Stomach (tissue), 19 donors: Measurements from ENCODE around the gene PNMA1. TPM values are rescaled to one million over a fixed set of nuclear protein-coding genes. Genes with fewer than 3 reads are reported as not detected.

Source experiments
- DNase-seq, 2 donors: peaks; one replicate each; pipeline versions ENCODE4 v3.0.0 to v3.0.0-alpha.2; 2013 to 2019
- H3K27ac ChIP-seq, 5 donors: fragments of 200-600 bp in 4 of 5; sonication (generic) in 4 of 5; one replicate each; pipeline ENCODE4 v1.5.1; 2013 to 2019; ENCODE audit warnings: mild to moderate bottlenecking in 1 of 5, moderate library complexity in 1 of 5
- H3K27me3 ChIP-seq, 3 donors: fragments of 200-600 bp; sonication (generic); one replicate each; pipeline ENCODE4 v1.5.1; 2017 to 2019; ENCODE audit warnings: mixed run types in 1 of 3
- H3K36me3 ChIP-seq, 4 donors: fragments of 200-600 bp; sonication (generic); 1 replicate in 3 of 4; 2 replicates in 1 of 4; pipeline ENCODE4 v1.5.1; 2016 to 2019
- H3K4me1 ChIP-seq, 4 donors: fragments of 200-600 bp; sonication (generic); one replicate each; pipeline ENCODE4 v1.5.1; 2016 to 2019
- H3K4me3 ChIP-seq, 4 donors: fragments of 200-600 bp; sonication (generic) in 3 of 4; one replicate each; pipeline ENCODE4 v1.5.1; 2016 to 2019; ENCODE audit warnings: mild to moderate bottlenecking in 1 of 4
- H3K9me3 ChIP-seq, 4 donors: fragments of 200-600 bp; sonication (generic); one replicate each; pipeline ENCODE4 v1.5.1; 2016 to 2019
- CTCF ChIP-seq, 7 experiments: fragments of 450-650 bp in 4 of 7; fragments of 200-600 bp in 3 of 7; sonication (generic) in 3 of 7; IDR thresholded peaks; one replicate each; pipeline ENCODE4 v1.5.1; 2016 to 2019; ENCODE audit warnings: antibody characterized with exemption in 7 of 7, control low read depth in 2 of 7, mild to moderate bottlenecking in 1 of 7
- EP300 ChIP-seq: sonication (generic); formaldehyde crosslinking; IDR thresholded peaks from one replicate; pipeline ENCODE4 v1.6.1; 2017; ENCODE audit warnings: antibody characterized with exemption
- POLR2A ChIP-seq, 4 donors: fragments of 450-650 bp; IDR thresholded peaks; one replicate each; pipeline ENCODE4 v1.6.1; 2016; ENCODE audit warnings: antibody characterized with exemption in 4 of 4, control low read depth in 2 of 4, mild to moderate bottlenecking in 1 of 4, moderate library complexity in 1 of 4
- POLR2AphosphoS5 ChIP-seq, 3 donors: sonication (generic); formaldehyde crosslinking; IDR thresholded peaks; one replicate each; pipeline ENCODE4 v1.6.1; 2016; ENCODE audit warnings: antibody characterized with exemption in 3 of 3
- WGBS, 5 donors: extraction: QIAGEN DNeasy Blood & Tissue Kit in 3 of 5; methylation state at CpG; one replicate each; pipeline versions ENCODE4 v1.1.5 to v1.1.7; 2013 to 2018; 5-methylcytosine and 5-hydroxymethylcytosine counted together
- intact Hi-C: fragments of 100-400 bp; cut with DNase I; formaldehyde crosslinking; loops from one replicate; pipeline ENCODE4 v1.15.1; 2023; ENCODE audit warnings: low total_unique reads
- long read RNA-seq, 10 donors: transcript quantifications; one replicate each; lab custom pipeline, GENCODE V29; 2026
- polyA plus RNA-seq, 3 donors: library from polyadenylated mRNA; stranded (reverse); fragments of 200-250 nt; gene quantifications; one replicate each; pipeline ENCODE4 v1.2.3, GENCODE V29; 2013
- total RNA-seq, 5 donors: library from RNA; depleted of rRNA; stranded (reverse); fragments of >200 nt; gene quantifications; one replicate each; pipeline versions ENCODE4 v1.1.0 to v1.2.3, GENCODE V29; 2014 to 2016
- donor health status: healthy with polysubstance abuse.
- donor health status: Bipolar disorder and iron deficiency.
- donor health status: healthy.

The PNMA1 gene, protein sequence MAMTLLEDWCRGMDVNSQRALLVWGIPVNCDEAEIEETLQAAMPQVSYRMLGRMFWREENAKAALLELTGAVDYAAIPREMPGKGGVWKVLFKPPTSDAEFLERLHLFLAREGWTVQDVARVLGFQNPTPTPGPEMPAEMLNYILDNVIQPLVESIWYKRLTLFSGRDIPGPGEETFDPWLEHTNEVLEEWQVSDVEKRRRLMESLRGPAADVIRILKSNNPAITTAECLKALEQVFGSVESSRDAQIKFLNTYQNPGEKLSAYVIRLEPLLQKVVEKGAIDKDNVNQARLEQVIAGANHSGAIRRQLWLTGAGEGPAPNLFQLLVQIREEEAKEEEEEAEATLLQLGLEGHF
- total RNA-seq (10 to 100 TPM; 17.9 to 42.3 (median 19.3) TPM), polyA plus RNA-seq (10 to 100 TPM; 13.9 to 17.1 (median 15.6) TPM)
- long read RNA-seq, donor 1, transcript PNMA1-201 (1 exons, 2,590 nt), result major isoform, 54 of 54 reads
- long read RNA-seq, donor 1, partial matches to known transcripts, result 0 of 54 reads
- long read RNA-seq, donor 1, other reads (novel, unspliced or antisense), result 0 of 54 reads
- long read RNA-seq, donor 2, transcript PNMA1-201 (1 exons, 2,590 nt), result major isoform, 47 of 47 reads
- long read RNA-seq, donor 2, partial matches to known transcripts, result 0 of 47 reads
- long read RNA-seq, donor 2, other reads (novel, unspliced or antisense), result 0 of 47 reads
- long read RNA-seq, donor 3, transcript PNMA1-201 (1 exons, 2,590 nt), result major isoform, 33 of 33 reads
- long read RNA-seq, donor 3, partial matches to known transcripts, result 0 of 33 reads
- long read RNA-seq, donor 3, other reads (novel, unspliced or antisense), result 0 of 33 reads
- long read RNA-seq, donor 4, transcript PNMA1-201 (1 exons, 2,590 nt), result major isoform, 11 of 11 reads
- long read RNA-seq, donor 4, partial matches to known transcripts, result 0 of 11 reads
- long read RNA-seq, donor 4, other reads (novel, unspliced or antisense), result 0 of 11 reads
- long read RNA-seq, donor 5, transcript PNMA1-201 (1 exons, 2,590 nt), result major isoform, 54 of 54 reads
- long read RNA-seq, donor 5, partial matches to known transcripts, result 0 of 54 reads
- long read RNA-seq, donor 5, other reads (novel, unspliced or antisense), result 0 of 54 reads
- long read RNA-seq, donor 6, transcript PNMA1-201 (1 exons, 2,590 nt), result major isoform, 106 of 106 reads
- long read RNA-seq, donor 6, partial matches to known transcripts, result 0 of 106 reads
- long read RNA-seq, donor 6, other reads (novel, unspliced or antisense), result 0 of 106 reads
- long read RNA-seq, donor 7, transcript PNMA1-201 (1 exons, 2,590 nt), result major isoform, 79 of 79 reads
- long read RNA-seq, donor 7, partial matches to known transcripts, result 0 of 79 reads
- long read RNA-seq, donor 7, other reads (novel, unspliced or antisense), result 0 of 79 reads
- long read RNA-seq, donor 8, transcript PNMA1-201 (1 exons, 2,590 nt), result major isoform, 49 of 49 reads
- long read RNA-seq, donor 8, partial matches to known transcripts, result 0 of 49 reads
- long read RNA-seq, donor 8, other reads (novel, unspliced or antisense), result 0 of 49 reads
- long read RNA-seq, donor 9, transcript PNMA1-201 (1 exons, 2,590 nt), result major isoform, 60 of 60 reads
- long read RNA-seq, donor 9, partial matches to known transcripts, result 0 of 60 reads
- long read RNA-seq, donor 9, other reads (novel, unspliced or antisense), result 0 of 60 reads
- long read RNA-seq, donor 10, transcript PNMA1-201 (1 exons, 2,590 nt), result major isoform, 20 of 20 reads
- long read RNA-seq, donor 10, partial matches to known transcripts, result 0 of 20 reads
- long read RNA-seq, donor 10, other reads (novel, unspliced or antisense), result 0 of 20 reads

GRCh38 chr14:73713803-73714655 lies at the start of gene PNMA1:
Gene PNMA1 (minus strand): TSS chr14:73714384. CDS start chr14:73713639, 745 bp downstream.
- peaks cover 24 to 37% (median 32%) of the 10 kb centered on the region in 4 donors for H3K36me3 ChIP-seq
- intact Hi-C loops, result no loop called here
- peaks cover 17 to 72% (median 51%) of the 10 kb centered on the region in 4 donors for H3K4me1 ChIP-seq
- peak within 1 kb of the TSS; percentile 80 to 93 (median 83) for H3K4me3 ChIP-seq
- peak within 1 kb of the TSS; percentile 91 to 95 (median 92) for H3K27ac ChIP-seq
- 0 to 1% (median 0%) methylated on average over 73 to 113 of the region's 113 CpGs for WGBS, 5 donors
- TF ChIP-seq CTCF (IDR thresholded peaks at IDR 0.05), result no peak
- TF ChIP-seq POLR2AphosphoS5 (IDR thresholded peaks at IDR 0.05), result peak; percentile 78 to 87 (median 82)
- peak in 1 of 4 donors; percentile 23 for TF ChIP-seq POLR2A (IDR thresholded peaks at IDR 0.05)
- TF ChIP-seq EP300, result no peak
- H3K9me3 ChIP-seq, result no peaks in the 10 kb centered on the region
- DNase-seq, result peak; percentile 88 to 97
- H3K27me3 ChIP-seq, result no peaks in the 10 kb centered on the region

DNA sequence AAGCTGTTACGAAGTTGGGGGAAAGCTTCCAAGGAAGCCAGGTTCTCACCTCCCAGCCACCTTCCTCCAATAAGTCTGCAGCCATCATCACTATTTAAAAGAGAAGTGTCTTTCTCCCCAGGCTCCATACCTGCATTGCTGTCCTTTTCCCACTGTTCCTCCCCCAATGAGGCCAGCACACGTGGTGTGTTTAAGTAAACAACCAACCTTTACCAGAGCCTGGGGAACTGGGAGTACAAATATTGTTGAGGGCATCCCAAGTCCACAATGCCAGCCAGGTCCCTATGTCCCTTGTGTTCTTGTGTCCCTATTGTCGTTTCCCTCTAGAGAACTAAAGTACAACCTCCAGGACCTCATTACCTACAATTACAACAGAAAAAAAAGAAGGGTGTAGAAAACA lies 49.2 kb upstream of the PNMA1 start:
- Histone ChIP-seq H3K9me3 (no peaks in the 10 kb centered on the region), H3K4me3 (peak overlapping the region in 1 of 4 donors; percentile 5), H3K4me1 (peaks cover 63 to 88% (median 79%) of the 10 kb centered on the region in 4 donors), H3K27me3 (no peaks in the 10 kb centered on the region), H3K36me3 (no peaks in the 10 kb centered on the region), H3K27ac (peak overlapping the region; percentile 83 to 100 (median 100))
- WGBS, 5 donors, result 27 to 63% (median 45%) methylated on average over 3 of the region's 3 CpGs
- TF ChIP-seq POLR2AphosphoS5 (IDR thresholded peaks at IDR 0.05) (peak in 1 of 3 donors; percentile 55), CTCF (IDR thresholded peaks at IDR 0.05) (no peak)
- DNase-seq, result peak in 1 of 2 donors; percentile 34
- intact Hi-C loops, result no loop called here

DNA sequence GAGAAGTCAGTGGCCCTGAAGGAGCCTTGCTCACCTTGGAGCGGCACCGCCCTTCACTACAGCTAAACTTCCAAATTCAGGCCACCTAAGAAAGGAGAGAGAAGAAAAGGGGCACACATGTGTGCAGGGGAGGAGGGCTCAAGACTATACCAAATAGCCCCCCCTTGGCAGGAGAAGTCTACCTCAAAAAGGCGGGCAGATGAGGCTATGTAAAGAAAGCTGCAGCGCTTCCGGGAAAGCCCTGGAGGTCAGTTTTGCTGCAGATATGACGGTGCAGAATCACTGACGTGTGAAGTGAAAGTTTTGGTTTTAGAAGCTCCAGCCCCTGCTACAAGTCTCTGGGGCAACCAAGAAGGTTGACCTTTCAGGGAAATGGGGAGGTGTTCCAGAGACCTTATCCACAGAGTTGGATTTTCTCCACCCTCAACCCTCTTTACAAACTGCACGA lies 48.2 kb upstream of the PNMA1 start:
- H3K27me3 ChIP-seq, result no peaks in the 10 kb centered on the region
- H3K4me3 ChIP-seq, result no peak overlapping the region
- H3K9me3 ChIP-seq, result no peaks in the 10 kb centered on the region
- TF ChIP-seq EP300 (no peak), POLR2A (IDR thresholded peaks at IDR 0.05) (no peak), POLR2AphosphoS5 (IDR thresholded peaks at IDR 0.05) (peak in 1 of 3 donors; percentile 7), CTCF (IDR thresholded peaks at IDR 0.05) (no peak)
- WGBS, 5 donors, result 28 to 44% (median 37%) methylated on average over 8 of the region's 8 CpGs
- H3K27ac ChIP-seq, result peak overlapping the region; percentile 83 to 100 (median 100)
- H3K4me1 ChIP-seq, result peaks cover 73 to 88% (median 84%) of the 10 kb centered on the region in 4 donors
- intact Hi-C loops, result no loop called here
- H3K36me3 ChIP-seq, result no peaks in the 10 kb centered on the region
- DNase-seq, result peak in 1 of 2 donors; percentile 73
